ENCODE measurements around the gene HIVEP3. TPM values are rescaled to one million over a fixed set of nuclear protein-coding genes. Genes with fewer than 3 reads are reported as not detected.
A peak's percentile ranks its signal among the peaks of the same experiment; 100 is the strongest.

Gene HIVEP3
- total RNA-seq, 6 experiments from 2014 or later: 1.4 to 3.9 (median 2.2) TPM

- no peak for TF ChIP-seq CTCF (IDR thresholded peaks at IDR 0.05)
- no peak for TF ChIP-seq POLR2A (IDR thresholded peaks at IDR 0.05)
- DNase-seq (peak in 1 of 3 donors; percentile 23), ATAC-seq (peak in 1 of 4 donors; percentile 6)
- Histone ChIP-seq H3K4me3 (no peak overlapping the region), H3K4me1 (peaks cover 0 to 11% (median 0%) of the 10 kb centered on the region in 4 donors), H3K27me3 (no peaks in the 10 kb centered on the region), H3K36me3 (no peaks in the 10 kb centered on the region), H3K9me3 (no peaks in the 10 kb centered on the region), H3K27ac (peak overlapping the region in 1 of 3 donors; percentile 8)
- WGBS (ENCODE audit: insufficient coverage, low coverage, low lambda C conversion rate, missing lambda C conversion rate): 62% methylated on average over 5 of the region's 5 CpGs
- intact Hi-C loops (cut with DNase I): no loop called here
These were observed 26.4 kb downstream of the HIVEP3 start for GRCh38 chr1:41892301-41892781.

- H3K36me3 ChIP-seq: no peaks in the 10 kb centered on the region
- peak; percentile 76 to 85 (median 80) for ATAC-seq
- H3K27ac ChIP-seq: peak overlapping the region; percentile 29 to 59 (median 31)
- intact Hi-C loops (cut with DNase I): no loop called here
- peak in 1 of 3 donors; percentile 44 for DNase-seq
- no peaks in the 10 kb centered on the region for H3K9me3 ChIP-seq
- peak overlapping the region; percentile 16 to 45 (median 22) for H3K4me3 ChIP-seq
- WGBS (ENCODE audit: insufficient coverage, low coverage, low lambda C conversion rate, missing lambda C conversion rate): 3% methylated on average over 8 of the region's 9 CpGs
- H3K27me3 ChIP-seq: no peaks in the 10 kb centered on the region
- H3K4me1 ChIP-seq: peaks cover 0 to 11% (median 0%) of the 10 kb centered on the region in 4 donors
- TF ChIP-seq CTCF (IDR thresholded peaks at IDR 0.05) (peak in 1 of 4 donors; percentile 11), POLR2A (IDR thresholded peaks at IDR 0.05) (no peak)
These were observed 27.4 kb downstream of the HIVEP3 start for GRCh38 chr1:41891199-41891896.

- H3K4me1 ChIP-seq: peaks cover 0 to 11% (median 0%) of the 10 kb centered on the region in 4 donors
- WGBS (ENCODE audit: insufficient coverage, low coverage, low lambda C conversion rate, missing lambda C conversion rate): 10% methylated on average over 6 of the region's 6 CpGs
- ATAC-seq (peak; percentile 70 to 80 (median 76)), DNase-seq (peak; percentile 42 to 68 (median 58))
- H3K9me3 ChIP-seq: no peaks in the 10 kb centered on the region
- TF ChIP-seq POLR2A (IDR thresholded peaks at IDR 0.05): no peak
- no peak for TF ChIP-seq CTCF (IDR thresholded peaks at IDR 0.05)
- intact Hi-C loops (cut with DNase I): no loop called here
- no peaks in the 10 kb centered on the region for H3K36me3 ChIP-seq
- no peaks in the 10 kb centered on the region for H3K27me3 ChIP-seq
- H3K27ac ChIP-seq: peak overlapping the region in 2 of 3 donors; percentile 31 to 59
- no peak overlapping the region for H3K4me3 ChIP-seq
These were observed 27.9 kb downstream of the HIVEP3 start for GRCh38 chr1:41890825-41891198.

GRCh38 chr1:41889506-41890414, 29.0 kb downstream of the HIVEP3 start:
- intact Hi-C loops (cut with DNase I): no loop called here
- Histone ChIP-seq H3K4me1 (peaks cover 0 to 11% (median 0%) of the 10 kb centered on the region in 4 donors), H3K9me3 (no peaks in the 10 kb centered on the region), H3K27ac (no peak overlapping the region), H3K36me3 (no peaks in the 10 kb centered on the region), H3K4me3 (no peak overlapping the region), H3K27me3 (no peaks in the 10 kb centered on the region)
- WGBS (ENCODE audit: insufficient coverage, low coverage, low lambda C conversion rate, missing lambda C conversion rate): no CpG with 5 or more reads among the region's 8 CpGs
- no peak for ATAC-seq
- peak in 1 of 3 donors; percentile 26 for DNase-seq
- TF ChIP-seq POLR2A (IDR thresholded peaks at IDR 0.05) (no peak), CTCF (IDR thresholded peaks at IDR 0.05) (no peak)

Measured in right lobe of liver (tissue), 6 donors.